GM12865 (cell line): Measurements from ENCODE around the gene RAB17.

Experiments used
- DNase-seq: peaks from one replicate; pipeline ENCODE4 v3.0.0; 2010; ENCODE audit warnings: low read depth
- H3K4me3 ChIP-seq: 2 replicates; pipeline ENCODE4 v1.5.1; 2011; ENCODE audit warnings: mild to moderate bottlenecking, low read depth, low read length, control low read depth
- TF ChIP-seq, protein P1 (sequence below): IDR thresholded peaks from 2 replicates; pipeline ENCODE4 v1.5.1; 2011; ENCODE audit warnings: low read length, control low read depth, low read depth, inconsistent platforms; ENCODE audit not compliant: insufficient read depth; ENCODE audit errors: missing control alignments

RAB17 gene

DNA sequence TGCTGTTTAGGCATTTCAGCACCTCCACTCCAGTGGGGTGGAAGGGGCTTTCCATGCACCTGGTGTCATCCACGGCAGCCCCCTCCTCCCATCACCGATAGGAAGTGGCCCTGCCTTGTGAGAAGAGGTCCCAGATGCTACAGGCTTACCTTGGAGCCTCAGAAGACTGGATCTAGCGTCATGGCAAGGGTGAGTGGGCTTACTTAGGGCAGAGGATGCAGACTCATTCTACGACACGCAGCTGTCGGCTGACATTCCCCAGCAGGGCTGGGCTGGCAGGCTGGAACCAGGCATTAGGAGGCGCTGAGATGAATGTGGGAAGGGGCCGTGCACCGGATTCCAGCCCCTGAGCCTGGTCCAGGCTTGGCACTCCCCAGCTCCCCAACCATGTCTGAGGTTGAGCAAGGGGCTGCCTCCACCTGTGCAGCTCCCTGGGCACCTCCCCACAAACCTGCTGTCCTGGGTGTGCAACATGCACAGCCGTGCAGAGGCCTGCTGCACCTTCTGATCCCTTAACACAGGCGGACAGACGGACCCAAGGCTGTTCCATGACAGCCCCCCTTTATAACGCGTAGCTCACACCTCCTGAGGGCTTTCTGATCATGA lies 25.9 kb downstream of the RAB17 start:
- DNase-seq: no peak
- TF ChIP-seq, protein P1, sequence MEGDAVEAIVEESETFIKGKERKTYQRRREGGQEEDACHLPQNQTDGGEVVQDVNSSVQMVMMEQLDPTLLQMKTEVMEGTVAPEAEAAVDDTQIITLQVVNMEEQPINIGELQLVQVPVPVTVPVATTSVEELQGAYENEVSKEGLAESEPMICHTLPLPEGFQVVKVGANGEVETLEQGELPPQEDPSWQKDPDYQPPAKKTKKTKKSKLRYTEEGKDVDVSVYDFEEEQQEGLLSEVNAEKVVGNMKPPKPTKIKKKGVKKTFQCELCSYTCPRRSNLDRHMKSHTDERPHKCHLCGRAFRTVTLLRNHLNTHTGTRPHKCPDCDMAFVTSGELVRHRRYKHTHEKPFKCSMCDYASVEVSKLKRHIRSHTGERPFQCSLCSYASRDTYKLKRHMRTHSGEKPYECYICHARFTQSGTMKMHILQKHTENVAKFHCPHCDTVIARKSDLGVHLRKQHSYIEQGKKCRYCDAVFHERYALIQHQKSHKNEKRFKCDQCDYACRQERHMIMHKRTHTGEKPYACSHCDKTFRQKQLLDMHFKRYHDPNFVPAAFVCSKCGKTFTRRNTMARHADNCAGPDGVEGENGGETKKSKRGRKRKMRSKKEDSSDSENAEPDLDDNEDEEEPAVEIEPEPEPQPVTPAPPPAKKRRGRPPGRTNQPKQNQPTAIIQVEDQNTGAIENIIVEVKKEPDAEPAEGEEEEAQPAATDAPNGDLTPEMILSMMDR: no peak
- H3K4me3 ChIP-seq: no peak overlapping the region

DNA sequence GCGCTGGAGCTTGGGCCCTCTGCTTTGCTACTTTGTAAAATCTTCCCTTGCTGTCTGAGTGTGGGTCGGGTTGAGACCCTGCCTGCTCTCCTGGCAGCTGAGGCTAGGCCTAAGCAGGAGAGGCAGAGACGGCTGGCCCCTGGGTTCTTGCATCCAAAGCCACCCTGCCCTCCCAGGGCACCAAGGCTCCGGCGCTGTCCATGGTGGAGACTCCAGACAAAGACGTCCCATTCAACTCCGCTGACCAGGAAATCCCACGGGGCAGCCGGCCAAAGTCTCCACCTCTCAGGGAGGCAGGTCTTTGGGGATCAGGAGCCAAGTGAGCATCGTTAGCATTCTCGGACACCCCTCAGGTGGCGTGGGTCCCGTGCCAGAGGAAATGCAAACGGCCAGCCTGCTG lies 26.7 kb downstream of the RAB17 start:
- no peak overlapping the region for H3K4me3 ChIP-seq
- TF ChIP-seq, protein P1: no peak
- DNase-seq: no peak

DNA sequence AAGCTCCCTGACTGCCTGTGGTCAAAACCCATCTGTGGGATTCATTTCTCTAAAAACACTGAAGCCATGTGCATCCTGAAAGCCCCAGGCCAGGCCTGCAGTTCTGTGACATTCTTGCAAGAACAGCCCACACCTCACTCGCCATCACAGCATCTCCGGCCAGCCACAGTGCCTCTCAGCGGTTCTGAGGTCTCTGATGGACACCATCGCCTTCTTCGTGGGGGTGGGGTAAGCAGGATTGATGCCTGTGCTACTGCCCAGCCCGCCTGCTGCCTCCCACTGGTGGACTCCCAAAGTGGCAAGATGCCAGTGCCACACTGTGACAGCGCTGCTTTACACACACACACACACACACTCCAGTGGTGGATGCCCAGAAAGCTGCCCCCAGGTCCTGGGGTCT lies 29.3 kb downstream of the RAB17 start:
- TF ChIP-seq, protein P1: no peak
- DNase-seq: no peak
- no peak overlapping the region for H3K4me3 ChIP-seq

DNA sequence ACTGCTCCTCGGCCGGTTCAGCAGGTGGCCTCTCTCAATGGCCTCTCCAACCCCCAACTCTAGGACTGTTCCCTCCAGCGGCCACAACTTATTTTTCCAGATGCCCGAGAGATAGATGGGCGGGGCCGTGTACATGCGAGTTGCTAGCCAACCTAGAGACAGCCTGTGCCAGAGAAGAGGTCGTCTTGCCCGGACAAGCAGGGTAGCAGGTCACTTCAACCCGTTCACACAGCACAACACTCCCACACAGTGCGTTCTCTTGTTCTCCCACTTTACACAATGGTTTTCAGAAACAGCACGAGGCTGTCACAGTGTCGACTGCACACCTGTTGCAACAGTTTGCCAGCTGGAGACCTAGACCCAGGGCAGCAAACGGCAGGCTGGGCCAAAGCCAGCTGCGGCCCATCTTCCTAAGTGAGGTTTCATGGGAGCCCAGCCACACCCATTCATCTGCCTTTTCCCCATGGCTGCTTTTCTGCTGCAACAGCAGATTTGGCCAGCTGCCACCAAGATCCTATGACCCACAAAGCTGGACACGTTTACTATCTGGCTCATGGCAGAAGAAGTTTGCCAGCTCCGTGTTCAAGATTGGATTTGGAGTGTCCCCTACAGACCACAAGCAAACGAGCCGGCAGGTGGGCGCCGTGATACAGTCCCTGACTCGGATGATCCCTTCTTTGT lies 31.4 kb downstream of the RAB17 start:
- no peak for DNase-seq
- H3K4me3 ChIP-seq: no peak overlapping the region
- TF ChIP-seq, protein P1: no peak

DNA sequence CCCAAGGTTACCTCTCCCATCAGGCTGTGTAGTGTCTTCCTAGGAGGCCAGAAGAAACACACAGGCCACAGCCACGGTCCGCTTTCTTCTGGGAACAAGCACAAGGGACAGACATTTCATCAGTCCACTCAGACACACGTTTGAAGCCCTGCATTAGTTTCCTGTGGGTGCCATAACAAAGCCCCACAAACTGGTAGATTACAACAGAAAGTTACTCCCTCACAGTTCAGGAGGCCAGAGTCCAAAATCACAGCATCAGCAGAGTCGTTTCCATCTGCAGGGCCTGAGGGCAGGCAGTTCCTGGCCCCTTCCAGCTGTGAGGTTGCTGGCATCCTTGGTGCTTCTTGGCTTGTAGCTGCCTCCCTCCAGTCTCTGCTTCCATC lies 32.9 kb downstream of the RAB17 start:
- TF ChIP-seq, protein P1: no peak

DNA sequence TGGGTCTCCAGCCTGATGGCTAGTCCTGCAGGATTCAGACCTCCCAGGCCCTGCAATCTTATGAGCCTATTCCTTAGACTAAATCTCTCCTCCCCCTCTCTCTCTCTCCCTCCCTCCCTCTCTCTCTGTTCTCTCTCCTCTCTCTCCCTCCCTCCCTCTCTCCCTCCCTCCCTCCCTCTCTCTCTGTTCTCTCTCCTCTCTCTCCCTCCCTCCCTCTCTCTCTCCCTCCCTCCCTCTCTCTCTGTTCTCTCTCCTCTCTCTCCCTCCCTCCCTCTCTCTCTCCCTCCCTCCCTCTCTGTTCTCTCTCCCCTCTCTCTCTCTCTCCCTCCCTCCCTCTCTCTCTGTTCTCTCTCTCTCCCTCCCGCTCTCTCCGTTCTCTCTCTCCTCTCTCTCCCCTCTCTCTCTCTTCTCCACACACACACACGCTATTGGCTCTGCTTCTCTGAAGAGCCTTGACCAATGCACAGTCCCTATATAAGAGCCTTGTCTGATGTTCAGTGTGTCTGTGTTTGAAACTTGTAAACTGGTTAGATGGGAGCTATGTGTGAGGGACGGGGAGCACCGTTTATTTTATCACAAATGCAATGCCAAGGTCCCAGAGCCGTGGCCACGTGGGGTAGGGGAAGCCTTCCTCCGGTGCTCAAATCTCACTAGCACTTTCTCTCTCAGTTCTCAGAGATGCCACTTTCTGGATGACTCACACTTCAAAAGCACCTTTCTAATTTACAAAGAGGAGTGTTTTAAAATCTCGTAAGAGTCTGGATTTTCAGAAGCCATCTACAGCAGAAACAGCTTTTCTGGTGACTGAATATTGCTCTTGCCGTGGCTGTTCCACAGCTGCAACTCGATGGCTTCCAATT lies 33.5 kb downstream of the RAB17 start:
- peak overlapping the region; percentile 16; the same call in 1 of the 2 replicates for H3K4me3 ChIP-seq
- TF ChIP-seq, protein P1: no peak
- peak; percentile 94 for DNase-seq

More for the DNA sequence above, 32.9 kb downstream of the RAB17 start:
- DNase-seq: peak; percentile 46
- H3K4me3 ChIP-seq: peak overlapping the region; percentile 16
